T-helper 22 cell (primary cell): ENCODE results near the gene RUVBL2.
A peak's percentile ranks its signal among the peaks of the same experiment; 100 is the strongest.
"Not testable (repeated sequence)": the region's sequence is repeated elsewhere in the genome, so short reads cannot be mapped to it uniquely, and the experiment has no call there.

Experiments used
- DNase-seq: peaks from one replicate; pipeline ENCODE4 v3.0.0-alpha.2; 2020; ENCODE audit warnings: low read depth

The RUVBL2 gene

DNA sequence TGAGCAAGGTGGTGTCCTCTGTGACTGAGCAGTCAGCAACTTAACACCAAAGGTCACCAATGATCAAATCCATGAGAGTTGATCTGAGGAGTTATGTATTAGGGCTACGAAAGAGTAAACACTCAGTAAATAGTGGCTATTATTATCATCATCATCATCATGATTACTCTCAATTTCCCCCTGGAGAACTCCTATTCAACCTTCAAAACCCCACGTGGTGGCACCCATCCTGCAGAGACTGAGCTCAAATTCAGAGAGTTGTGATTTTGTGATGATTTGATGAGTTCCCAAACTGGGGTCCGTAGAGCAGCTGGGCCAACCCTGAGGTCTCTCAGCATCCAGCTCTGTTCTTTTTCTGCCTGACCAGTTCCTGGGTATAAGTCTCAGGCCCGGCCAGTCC, 56.1 kb downstream of the RUVBL2 start:
- DNase-seq = not testable (repeated sequence)

DNA sequence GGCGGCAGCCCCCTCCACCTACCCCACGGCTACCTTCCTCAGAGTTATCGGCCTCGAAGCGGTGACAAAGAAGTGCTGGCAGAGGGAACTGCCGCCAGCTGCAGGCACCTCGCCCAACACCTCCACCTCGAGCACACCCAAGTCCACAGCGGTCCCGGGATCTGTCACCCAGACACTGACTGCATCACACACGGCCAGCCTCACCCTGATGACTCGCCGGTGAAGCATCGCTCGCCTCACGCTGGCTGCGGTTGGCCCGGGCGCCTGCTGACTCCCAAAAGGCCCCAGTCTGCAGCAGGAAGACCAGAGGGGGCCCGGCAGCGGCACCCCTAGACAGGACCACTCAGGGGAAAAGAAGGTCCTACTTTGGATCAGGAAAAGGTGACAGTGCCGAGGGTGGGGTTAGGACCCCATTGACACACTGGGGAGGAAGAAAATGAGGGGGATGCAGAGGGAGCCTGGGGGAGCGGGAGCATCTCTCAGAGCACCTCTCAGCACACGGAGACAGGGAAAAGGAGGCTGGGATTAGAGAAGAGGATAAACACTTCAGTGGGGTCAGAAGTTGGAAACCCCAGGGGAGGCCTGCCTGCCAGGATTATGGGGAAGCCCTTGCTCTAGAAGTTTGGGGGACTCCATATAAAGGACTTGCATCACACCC, 56.8 kb downstream of the RUVBL2 start:
- not testable (repeated sequence) for DNase-seq

DNA sequence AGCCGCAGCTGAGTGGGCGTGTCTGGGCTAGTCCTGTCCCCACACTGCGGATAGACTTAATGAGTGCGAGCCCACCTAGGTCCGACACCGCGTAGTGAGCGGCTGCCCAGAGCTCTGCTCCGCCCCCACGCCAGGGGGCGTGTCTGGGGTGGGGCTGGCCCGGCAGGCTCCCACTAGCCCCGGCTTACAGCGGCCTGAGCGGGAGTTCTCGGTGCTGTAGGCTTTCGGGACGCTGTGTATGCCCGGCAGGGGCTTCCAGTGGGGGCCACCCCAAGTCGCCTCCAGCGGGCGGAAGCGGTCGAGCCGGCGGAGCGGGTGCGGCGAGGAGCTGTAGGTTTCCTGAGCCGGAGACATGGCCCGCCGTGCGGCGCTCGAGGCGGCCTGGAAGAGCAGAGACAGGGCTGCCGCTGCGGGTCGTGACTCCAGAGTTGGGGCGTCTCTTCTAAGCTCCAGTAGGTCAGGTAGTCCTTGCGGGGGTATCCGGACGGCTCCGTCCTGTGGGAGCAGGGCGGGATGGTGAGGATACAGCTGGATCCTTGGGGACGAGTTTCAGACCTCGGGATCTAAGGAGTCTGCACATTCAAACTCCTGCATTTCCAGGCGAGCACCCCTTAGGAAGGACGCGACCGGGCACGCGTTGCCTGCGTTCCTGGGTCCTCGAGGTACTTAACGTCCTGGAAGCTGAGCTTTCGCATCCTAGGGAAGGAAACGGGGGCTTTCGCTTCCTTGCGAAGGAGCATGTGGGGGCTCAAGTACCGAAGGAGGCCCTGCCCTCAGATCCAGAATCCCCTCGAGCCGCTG, 62.6 kb downstream of the RUVBL2 start:
- peak; percentile 14 for DNase-seq

DNA sequence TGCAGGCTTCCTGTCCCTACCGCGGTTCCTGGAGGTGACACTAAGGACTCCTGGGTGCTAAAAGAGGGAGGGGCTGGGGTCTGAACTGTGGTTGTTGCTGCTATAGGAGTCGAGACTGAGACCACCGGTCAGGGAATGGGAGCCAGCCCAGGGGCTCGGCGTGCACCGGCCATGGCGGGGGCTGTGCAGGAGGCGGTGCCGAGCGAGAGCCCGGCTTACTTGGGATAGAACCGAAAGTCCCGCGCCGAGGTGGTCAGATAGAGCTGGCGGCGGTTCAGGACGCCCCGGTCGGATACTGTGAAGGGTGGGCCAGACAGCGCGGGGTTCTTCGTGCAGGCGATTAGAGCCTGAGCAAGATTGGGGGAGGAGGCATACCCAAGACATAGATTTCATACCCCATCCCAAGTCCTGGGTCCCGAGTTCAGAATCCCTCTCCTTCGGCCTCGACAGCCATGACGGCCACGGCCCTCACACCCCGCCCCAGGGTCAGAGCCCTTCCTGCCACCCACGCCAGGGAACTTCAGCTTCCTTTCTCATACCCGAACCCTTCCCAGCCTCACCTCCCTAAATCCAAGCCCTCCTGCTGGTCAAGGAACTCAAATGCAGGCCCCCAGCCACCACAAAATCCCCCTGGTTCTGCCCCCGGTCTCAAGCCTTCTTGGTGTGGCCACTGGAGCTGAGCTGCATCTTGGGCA, 63.4 kb downstream of the RUVBL2 start:
- not testable (repeated sequence) for DNase-seq

DNA sequence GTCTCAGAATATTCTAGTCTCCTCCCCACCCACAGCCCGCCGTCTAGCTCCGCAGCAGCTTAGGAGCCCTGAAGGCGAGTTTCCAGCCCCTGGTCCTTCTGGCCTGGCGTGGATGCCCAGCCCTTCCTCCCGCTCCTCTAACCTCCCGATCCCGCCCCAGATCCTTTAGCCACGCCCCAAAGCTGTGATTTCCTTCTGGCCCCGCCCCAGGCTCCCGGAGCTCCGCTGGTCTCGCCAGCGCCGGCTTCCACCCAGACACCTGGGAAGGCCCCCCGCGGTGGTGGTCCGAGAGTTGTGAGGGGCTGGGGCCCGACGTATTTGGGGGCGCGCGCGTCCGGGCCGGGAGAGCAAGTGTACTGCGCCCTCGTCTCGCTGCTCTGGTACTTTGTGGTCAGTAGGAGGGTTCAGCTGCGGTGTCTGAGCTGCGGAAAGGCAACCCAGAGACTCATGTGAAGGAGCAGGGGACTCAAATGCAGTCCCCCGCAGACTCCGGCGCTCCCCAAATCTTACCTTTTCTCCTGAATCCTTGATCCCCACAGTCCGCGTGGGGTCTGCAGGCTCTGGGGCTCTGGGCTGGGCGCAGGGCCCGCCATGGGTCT, 64.0 kb downstream of the RUVBL2 start, which contains the start of gene CGB7:
Gene CGB7 (minus strand): TSS at position 114 of the 599 bp plus-strand sequence. CDS start 2,374 bp downstream, outside the sequence.
- DNase-seq = peak; percentile 32

DNA sequence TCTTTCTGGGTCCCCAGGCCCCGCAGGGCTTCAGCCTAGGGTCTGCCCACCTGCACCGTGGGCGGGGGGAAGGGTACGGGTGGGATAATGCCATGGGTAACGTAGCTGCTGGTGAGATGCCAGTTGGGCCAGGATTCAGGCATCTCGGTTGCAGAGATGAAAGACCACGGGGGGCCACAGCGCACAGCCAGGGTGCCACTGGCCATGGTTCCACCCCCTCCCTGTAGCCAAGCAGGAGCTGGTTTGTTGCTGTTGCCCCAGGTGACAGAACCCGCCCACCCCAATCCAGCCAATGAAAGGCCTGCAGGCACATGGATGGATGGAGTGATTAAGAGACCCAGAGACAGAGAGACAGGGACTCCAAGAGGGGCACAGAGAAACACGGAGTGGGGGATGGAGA, 64.9 kb downstream of the RUVBL2 start:
- no peak for DNase-seq

DNA sequence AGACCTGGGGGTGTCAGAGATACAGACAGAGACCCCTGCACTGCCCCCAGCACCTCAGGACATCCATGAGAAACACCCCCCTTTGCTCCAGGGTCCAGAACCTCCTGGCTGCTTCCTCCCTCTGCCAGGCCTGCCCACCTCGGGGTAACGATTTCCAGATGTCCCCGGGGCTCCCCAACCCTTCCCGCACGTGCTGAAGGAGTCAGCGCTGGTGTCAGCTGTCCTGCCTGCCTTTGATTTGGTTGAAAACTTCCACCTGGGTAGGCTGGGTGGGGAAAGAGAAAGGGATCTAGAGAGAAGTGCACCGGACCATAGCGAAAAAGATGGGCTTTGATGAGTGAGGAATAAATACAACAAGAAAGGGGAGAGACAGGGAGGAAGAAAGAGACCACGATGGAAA, 65.4 kb downstream of the RUVBL2 start:
- DNase-seq = no peak

DNA sequence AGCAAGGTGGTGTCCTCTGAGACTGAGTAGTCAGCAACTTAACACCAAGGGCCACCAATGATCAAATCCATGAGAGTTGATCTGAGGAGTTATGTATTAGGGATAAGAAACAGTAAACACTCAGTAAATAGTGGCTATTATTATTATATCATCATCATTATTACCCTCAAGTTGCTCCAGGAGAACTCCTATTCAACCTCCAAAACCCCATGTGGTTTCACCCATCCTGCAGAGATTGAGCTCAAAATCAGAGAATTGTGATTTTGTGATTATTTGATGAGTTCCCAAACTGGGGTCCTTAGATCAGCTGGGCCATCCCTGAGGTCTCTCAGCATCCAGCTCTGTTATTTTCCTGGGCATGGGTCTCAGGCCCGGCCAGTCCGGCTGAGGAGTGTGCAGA, 67.3 kb downstream of the RUVBL2 start:
- no peak for DNase-seq

DNA sequence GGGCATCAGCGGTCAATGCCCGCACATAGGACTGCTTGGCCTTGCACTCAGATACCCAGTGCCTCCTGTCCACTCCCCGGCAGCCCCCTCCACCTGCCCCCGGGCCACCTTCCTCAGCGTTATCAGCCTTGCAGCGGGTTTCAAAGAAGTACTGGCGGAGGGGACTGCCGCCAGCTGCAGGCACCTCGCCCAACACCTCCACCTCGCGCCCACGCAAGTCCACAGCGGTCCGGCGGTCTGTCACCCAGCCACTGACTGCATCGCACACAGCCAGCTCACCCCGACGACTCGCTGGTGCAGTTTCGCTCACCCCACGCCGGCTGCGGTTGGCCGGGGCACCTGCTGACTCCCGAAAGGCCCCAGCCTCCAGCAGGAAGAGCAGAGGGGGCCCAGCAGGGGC, 67.8 kb downstream of the RUVBL2 start:
- no peak for DNase-seq

DNA sequence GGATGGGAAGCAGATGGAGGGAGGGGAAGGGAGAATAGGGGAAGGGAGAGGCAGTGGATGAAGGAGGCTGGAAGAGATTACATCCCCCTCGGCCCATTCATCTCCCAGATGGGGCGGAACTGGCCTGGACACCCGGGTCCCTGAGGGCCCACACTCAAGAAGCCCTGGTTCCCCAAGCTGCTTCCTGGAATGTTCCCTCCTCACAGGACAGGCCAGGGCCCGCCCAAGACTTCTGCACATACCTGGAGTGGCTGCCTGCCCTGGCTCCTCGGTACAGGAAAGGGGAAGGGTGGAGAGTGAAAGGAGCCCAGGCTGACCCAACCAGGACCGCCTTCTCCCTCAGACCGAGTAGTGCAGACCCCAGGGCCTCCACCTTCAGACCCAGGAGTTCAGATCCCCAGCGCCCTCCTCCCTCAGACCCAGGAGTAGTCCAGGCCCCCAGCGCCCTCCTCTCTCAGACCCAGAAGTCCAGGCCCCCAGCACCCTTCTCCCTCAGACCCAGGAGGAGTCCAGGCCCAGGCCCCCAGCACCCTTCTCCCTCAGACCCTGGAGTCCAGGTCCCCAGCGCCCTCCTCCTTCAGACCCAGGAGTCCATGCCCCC, 70.4 kb downstream of the RUVBL2 start:
- DNase-seq = no peak

DNA sequence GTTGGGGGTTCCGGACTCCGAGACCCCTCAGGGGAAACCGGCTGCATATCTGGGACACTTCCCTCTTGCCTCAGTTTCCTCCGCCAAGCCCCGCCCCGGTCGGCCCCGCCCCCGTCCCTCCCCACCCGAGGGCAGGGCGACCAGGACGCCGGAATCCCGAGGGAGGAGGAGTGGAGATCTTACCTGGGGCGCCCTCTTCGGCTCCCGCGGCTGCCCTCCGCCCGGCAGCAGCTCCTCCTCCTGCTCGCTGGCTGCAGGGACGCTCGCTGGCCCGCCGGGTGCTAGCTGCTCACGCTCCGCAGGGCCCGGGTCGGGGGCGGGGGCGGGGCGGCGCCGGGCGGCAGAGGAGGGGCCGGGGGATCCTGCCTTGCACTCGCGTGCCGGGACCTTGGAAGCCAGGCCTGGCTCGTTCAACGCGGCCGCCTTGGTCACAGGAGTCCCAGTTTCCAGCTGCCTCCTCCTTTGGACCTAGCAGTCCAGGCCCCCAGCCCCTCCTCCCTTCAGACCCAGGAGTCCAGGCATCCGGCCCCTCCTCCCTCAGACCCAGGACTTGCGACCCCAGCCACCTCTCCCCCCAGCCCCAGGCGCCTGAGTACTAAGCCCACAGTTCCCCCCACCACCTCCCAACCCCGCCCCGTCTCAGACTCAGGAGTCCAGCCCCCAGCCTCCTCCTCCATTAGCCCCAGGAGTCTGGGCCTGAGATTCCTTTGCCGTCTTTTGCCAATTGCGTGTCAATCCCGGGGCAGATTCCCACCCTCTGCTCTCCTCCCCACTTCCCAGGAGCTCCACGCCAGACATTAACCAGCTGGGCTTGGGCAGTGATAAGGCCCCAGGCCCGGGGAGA, 71.3 kb downstream of the RUVBL2 start, which contains the start of gene NTF4:
Gene NTF4 (minus strand): TSS at position 51 of the 844 bp plus-strand sequence. CDS start 2,821 bp downstream, outside the sequence.
- no peak for DNase-seq
